ENCODE data around the gene TNFAIP2. TPM values are rescaled to one million over a fixed set of nuclear protein-coding genes. Genes with fewer than 3 reads are reported as not detected.
"Not testable (repeated sequence)": the region's sequence is repeated elsewhere in the genome, so short reads cannot be mapped to it uniquely, and the experiment has no call there.

The TNFAIP2 gene
- total RNA-seq, 4 donors from 2014 or later: 14.8 to 72.9 (median 22.3) TPM

GRCh38 chr14:103113774-103114173 lies 9.5 kb upstream of the TNFAIP2 start:
- Histone ChIP-seq H3K4me3 (no peak overlapping the region), H3K27ac (no peak overlapping the region), H3K27me3 (no peaks in the 10 kb centered on the region), H3K36me3 (no peaks in the 10 kb centered on the region), H3K9me3 (no peaks in the 10 kb centered on the region), H3K4me1 (peaks cover 37 to 43% of the 10 kb centered on the region in 2 donors)
- in situ Hi-C loops (cut with MboI; ENCODE audit: low sequenced_read_pairs in 4 of 4) (no loop called here), intact Hi-C loops (cut with DNase I; ENCODE audit: low total_unique reads) (no loop called here)
- no peak for TF ChIP-seq POLR2A (IDR thresholded peaks at IDR 0.05)
- TF ChIP-seq CTCF (IDR thresholded peaks at IDR 0.05 in 4 of 5, conservative IDR thresholded peaks at IDR 0.05 in 1 of 5): no peak
- ATAC-seq (no peak), DNase-seq (no peak)

GRCh38 chr14:103115086-103115679 lies 8.1 kb upstream of the TNFAIP2 start:
- DNase-seq; intact Hi-C loops (cut with DNase I; ENCODE audit: low total_unique reads); H3K9me3 ChIP-seq; H3K27me3 ChIP-seq; H3K36me3 ChIP-seq; ATAC-seq; in situ Hi-C loops (cut with MboI; ENCODE audit: low sequenced_read_pairs in 4 of 4); H3K4me3 ChIP-seq: not testable (repeated sequence)
- peak overlapping the region in 1 of 4 donors; percentile 35 for H3K27ac ChIP-seq
- H3K4me1 ChIP-seq: peaks cover 33 to 39% of the 10 kb centered on the region in 2 donors

GRCh38 chr14:103115845-103116572 lies 7.3 kb upstream of the TNFAIP2 start:
- Histone ChIP-seq H3K36me3 (no peaks in the 10 kb centered on the region), H3K9me3 (no peaks in the 10 kb centered on the region), H3K4me1 (peaks cover 26 to 36% of the 10 kb centered on the region in 2 donors), H3K27ac (no peak overlapping the region), H3K27me3 (no peaks in the 10 kb centered on the region), H3K4me3 (no peak overlapping the region)
- ATAC-seq (no peak), DNase-seq (no peak)
- in situ Hi-C loops (cut with MboI; ENCODE audit: low sequenced_read_pairs in 4 of 4) (no loop called here), intact Hi-C loops (cut with DNase I; ENCODE audit: low total_unique reads) (no loop called here)
- TF ChIP-seq CTCF (IDR thresholded peaks at IDR 0.05 in 4 of 5, conservative IDR thresholded peaks at IDR 0.05 in 1 of 5) (no peak), POLR2A (IDR thresholded peaks at IDR 0.05) (no peak)

GRCh38 chr14:103116636-103117035 lies 6.6 kb upstream of the TNFAIP2 start:
- in situ Hi-C loops (cut with MboI; ENCODE audit: low sequenced_read_pairs in 4 of 4): no loop called here
- Histone ChIP-seq H3K4me1 (peaks cover 20 to 35% of the 10 kb centered on the region in 2 donors), H3K4me3 (no peak overlapping the region), H3K9me3 (no peaks in the 10 kb centered on the region), H3K27me3 (no peaks in the 10 kb centered on the region), H3K36me3 (no peaks in the 10 kb centered on the region), H3K27ac (no peak overlapping the region)
- ATAC-seq: no peak
- TF ChIP-seq CTCF (IDR thresholded peaks at IDR 0.05 in 4 of 5, conservative IDR thresholded peaks at IDR 0.05 in 1 of 5): no peak
- no peak for TF ChIP-seq POLR2A (IDR thresholded peaks at IDR 0.05)
- intact Hi-C loops (cut with DNase I; ENCODE audit: low total_unique reads): no loop called here
- no peak for DNase-seq

- in situ Hi-C loops (cut with MboI; ENCODE audit: low sequenced_read_pairs in 4 of 4); H3K36me3 ChIP-seq; H3K9me3 ChIP-seq; H3K4me3 ChIP-seq; intact Hi-C loops (cut with DNase I; ENCODE audit: low total_unique reads); H3K27ac ChIP-seq; ATAC-seq; DNase-seq; H3K27me3 ChIP-seq: not testable (repeated sequence)
- peaks cover 14 to 32% of the 10 kb centered on the region in 2 donors for H3K4me1 ChIP-seq
These were observed 5.8 kb upstream of the TNFAIP2 start for GRCh38 chr14:103117499-103117898.
